WTC11 (cell line): ENCODE results near the gene R3HDM4. TPM values are rescaled to one million over a fixed set of nuclear protein-coding genes. Genes with fewer than 3 reads are reported as not detected.
A peak's percentile ranks its signal among the peaks of the same experiment; 100 is the strongest.

Source experiments
- ATAC-seq: fragments of 200-7000 bp; cut with Tn5 transposase; 2 replicates; pipeline ENCODE4 v1.10.0; 2021; ENCODE audit warnings: mild to moderate bottlenecking, moderate library complexity
- CTCF ChIA-PET: fragments of 300-600 bp; sonication (Branson Sonifier 250); formaldehyde crosslinking; loops from one replicate; lab custom pipeline; 2021; ENCODE audit warnings: antibody characterized with exemption; lab: Charles Lee
- POLR2A ChIA-PET: fragments of 350-600 bp; sonication (Branson Sonifier 250); formaldehyde crosslinking; loops from one replicate; lab custom pipeline; 2021; ENCODE audit warnings: antibody characterized with exemption; lab: Charles Lee
- DNase-seq: peaks from one replicate; pipeline ENCODE4 v3.0.0; 2021; ENCODE audit warnings: low spot score
- H3K27ac Mint-ChIP-seq: 2 replicates; pipeline ENCODE4 v1.8.0; 2021; ENCODE audit warnings: mixed read lengths
- H3K27me3 Mint-ChIP-seq: 2 replicates; pipeline ENCODE4 v1.8.0; 2021; ENCODE audit warnings: low read depth, mild to moderate bottlenecking, moderate library complexity, mixed read lengths
- H3K36me3 Mint-ChIP-seq: 2 replicates; pipeline ENCODE4 v1.8.0; 2021; ENCODE audit warnings: mixed read lengths
- H3K4me1 Mint-ChIP-seq: 2 replicates; pipeline ENCODE4 v1.8.0; 2022; ENCODE audit warnings: mixed read lengths
- H3K4me3 Mint-ChIP-seq: 2 replicates; pipeline ENCODE4 v1.8.0; 2021; ENCODE audit warnings: mild to moderate bottlenecking, moderate library complexity, mixed read lengths
- H3K9me3 Mint-ChIP-seq: 2 replicates; pipeline ENCODE4 v1.8.0; 2021; ENCODE audit warnings: mixed read lengths
- AR ChIP-seq: fragments of 250-450 bp; sonication (Bioruptor Pico); IDR thresholded peaks from 2 replicates; pipeline ENCODE4 v1.9.0; 2021; ENCODE audit warnings: mild to moderate bottlenecking
- ATF1 ChIP-seq: sonication (generic); formaldehyde crosslinking; IDR thresholded peaks from 2 replicates; pipeline ENCODE4 v1.8.1; 2023; ENCODE audit warnings: mild to moderate bottlenecking, moderate library complexity, missing genetic modification reagents
- E2F1 ChIP-seq: sonication (generic); formaldehyde crosslinking; IDR thresholded peaks from 2 replicates; pipeline ENCODE4 v1.8.0; 2022; ENCODE audit warnings: mild to moderate bottlenecking, missing genetic modification reagents
- E2F4 ChIP-seq: sonication (generic); formaldehyde crosslinking; IDR thresholded peaks from 2 replicates; pipeline ENCODE4 v1.8.1; 2022; ENCODE audit warnings: low read depth, mild to moderate bottlenecking, moderate library complexity, missing genetic modification reagents, borderline replicate concordance
- E2F5 ChIP-seq: sonication (generic); formaldehyde crosslinking; IDR thresholded peaks from 2 replicates; pipeline ENCODE4 v1.8.1; 2022; ENCODE audit warnings: mild to moderate bottlenecking, moderate library complexity, missing genetic modification reagents
- GTF2I ChIP-seq: fragments of 250-450 bp; sonication (Bioruptor Pico); conservative IDR thresholded peaks from 2 replicates; pipeline ENCODE4 v1.4.0; 2021; ENCODE audit warnings: mild to moderate bottlenecking
- HMGA2 ChIP-seq: fragments of 250-450 bp; sonication (Bioruptor Pico); IDR thresholded peaks from 2 replicates; pipeline ENCODE4 v1.4.0; 2021; ENCODE audit warnings: mild to moderate bottlenecking, moderate library complexity
- MAX ChIP-seq: sonication (generic); formaldehyde crosslinking; IDR thresholded peaks from 2 replicates; pipeline ENCODE4 v1.8.0; 2022; ENCODE audit warnings: mild to moderate bottlenecking, missing genetic modification reagents
- PRDM15 ChIP-seq: sonication (generic); formaldehyde crosslinking; IDR thresholded peaks from 2 replicates; pipeline ENCODE4 v1.8.0; 2022; ENCODE audit warnings: missing genetic modification reagents
- SOX15 ChIP-seq: fragments of 250-450 bp; sonication (Bioruptor Pico); IDR thresholded peaks from 2 replicates; pipeline ENCODE4 v1.9.0; 2021; ENCODE audit warnings: mild to moderate bottlenecking
- TEAD4 ChIP-seq: sonication (generic); formaldehyde crosslinking; IDR thresholded peaks from 2 replicates; pipeline ENCODE4 v1.8.0; 2022; ENCODE audit warnings: mild to moderate bottlenecking, missing genetic modification reagents
- ZNF121 ChIP-seq: sonication (generic); formaldehyde crosslinking; IDR thresholded peaks from 2 replicates; pipeline ENCODE4 v1.8.0; 2023; ENCODE audit warnings: missing genetic modification reagents
- ZNF317 ChIP-seq: sonication (generic); formaldehyde crosslinking; IDR thresholded peaks from 2 replicates; pipeline ENCODE4 v1.8.1; 2023; ENCODE audit warnings: low read depth, mild to moderate bottlenecking, moderate library complexity, missing genetic modification reagents, borderline replicate concordance
- ZNF425 ChIP-seq: fragments of 250-450 bp; sonication (Bioruptor Pico); conservative IDR thresholded peaks from 2 replicates; pipeline ENCODE4 v1.9.0; 2021; ENCODE audit warnings: mild to moderate bottlenecking
- total RNA-seq: library from RNA; stranded (reverse); gene quantifications from 3 replicates; pipeline ENCODE4 v1.2.3, GENCODE V29; 2021

Gene R3HDM4
- total RNA-seq, 1 experiment from 2014 or later, result 99.5 TPM

GRCh38 chr19:940591-941291, 27.7 kb upstream of the R3HDM4 start (continued):
- no peak for TF ChIP-seq E2F5 (CRISPR knock-in tag)
- no peak for TF ChIP-seq ATF1 (CRISPR knock-in tag)
- no peak for TF ChIP-seq ZNF425 (CRISPR knock-in tag)
- no peak for TF ChIP-seq TEAD4 (CRISPR knock-in tag)
- TF ChIP-seq E2F4 (CRISPR knock-in tag), result no peak
- no peak for TF ChIP-seq E2F1 (CRISPR knock-in tag)
- no peak for TF ChIP-seq ZNF317
- TF ChIP-seq ZNF121 (CRISPR knock-in tag), result no peak
- no peak for TF ChIP-seq SOX15 (CRISPR knock-in tag)
- TF ChIP-seq, all 79 proteins: peak for 0

- H3K4me1 Mint-ChIP-seq, result no peaks in the 10 kb centered on the region
- no peak for TF ChIP-seq AR (CRISPR knock-in tag)
- no peak for TF ChIP-seq GTF2I (CRISPR knock-in tag)
- no peak for TF ChIP-seq HMGA2 (CRISPR knock-in tag)
- no peak for TF ChIP-seq ZNF121 (CRISPR knock-in tag)
- peak overlapping the region; percentile 82 for H3K27ac Mint-ChIP-seq
- no peak for DNase-seq
- peaks cover 36% of the 10 kb centered on the region for H3K36me3 Mint-ChIP-seq
- no peak overlapping the region for H3K4me3 Mint-ChIP-seq
- POLR2A ChIA-PET, result no interaction called here
- H3K9me3 Mint-ChIP-seq, result no peaks in the 10 kb centered on the region
- ATAC-seq, result no peak
- no peaks in the 10 kb centered on the region for H3K27me3 Mint-ChIP-seq
- CTCF ChIA-PET, result no interaction called here
These were observed 26.9 kb upstream of the R3HDM4 start for GRCh38 chr19:939922-940321.

GRCh38 chr19:939439-939838, 26.4 kb upstream of the R3HDM4 start:
- CTCF ChIA-PET, result no interaction called here
- ATAC-seq, result no peak
- Mint-ChIP-seq H3K4me3 (no peak overlapping the region), H3K4me1 (no peaks in the 10 kb centered on the region), H3K27ac (peak overlapping the region; percentile 82; the same call in 1 of the 2 replicates), H3K9me3 (no peaks in the 10 kb centered on the region), H3K27me3 (no peaks in the 10 kb centered on the region), H3K36me3 (peaks cover 36% of the 10 kb centered on the region)
- POLR2A ChIA-PET, result no interaction called here
- DNase-seq, result no peak
- no peak for TF ChIP-seq MAX (CRISPR knock-in tag)
- no peak for TF ChIP-seq PRDM15 (CRISPR knock-in tag)
